ENCODE measurements around the gene FUT9.

DNA sequence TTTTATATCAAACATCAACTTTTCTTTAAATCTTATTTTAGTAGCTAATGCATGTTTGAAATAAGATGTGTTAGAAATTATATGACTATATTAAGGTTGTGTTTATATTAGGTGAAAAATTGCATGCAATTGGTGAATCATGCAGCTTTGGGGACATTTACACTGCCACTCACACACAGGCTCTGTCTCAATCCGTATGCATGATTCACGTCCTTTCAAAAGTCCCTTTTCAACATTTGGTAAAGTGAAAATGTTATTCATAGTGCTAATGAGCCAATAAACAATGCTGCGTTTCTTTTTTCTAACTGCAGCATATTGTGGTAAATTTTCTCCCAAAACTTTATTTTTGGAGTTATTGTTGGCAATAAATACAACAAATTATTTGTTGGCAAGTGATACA lies 198.0 kb downstream of the FUT9 start:
- TF ChIP-seq, protein P1, sequence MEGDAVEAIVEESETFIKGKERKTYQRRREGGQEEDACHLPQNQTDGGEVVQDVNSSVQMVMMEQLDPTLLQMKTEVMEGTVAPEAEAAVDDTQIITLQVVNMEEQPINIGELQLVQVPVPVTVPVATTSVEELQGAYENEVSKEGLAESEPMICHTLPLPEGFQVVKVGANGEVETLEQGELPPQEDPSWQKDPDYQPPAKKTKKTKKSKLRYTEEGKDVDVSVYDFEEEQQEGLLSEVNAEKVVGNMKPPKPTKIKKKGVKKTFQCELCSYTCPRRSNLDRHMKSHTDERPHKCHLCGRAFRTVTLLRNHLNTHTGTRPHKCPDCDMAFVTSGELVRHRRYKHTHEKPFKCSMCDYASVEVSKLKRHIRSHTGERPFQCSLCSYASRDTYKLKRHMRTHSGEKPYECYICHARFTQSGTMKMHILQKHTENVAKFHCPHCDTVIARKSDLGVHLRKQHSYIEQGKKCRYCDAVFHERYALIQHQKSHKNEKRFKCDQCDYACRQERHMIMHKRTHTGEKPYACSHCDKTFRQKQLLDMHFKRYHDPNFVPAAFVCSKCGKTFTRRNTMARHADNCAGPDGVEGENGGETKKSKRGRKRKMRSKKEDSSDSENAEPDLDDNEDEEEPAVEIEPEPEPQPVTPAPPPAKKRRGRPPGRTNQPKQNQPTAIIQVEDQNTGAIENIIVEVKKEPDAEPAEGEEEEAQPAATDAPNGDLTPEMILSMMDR (IDR thresholded peaks at IDR 0.05) = no peak
- TF ChIP-seq POLR2A (IDR thresholded peaks at IDR 0.05) = no peak
